ENCODE results near the gene SMURF2. TPM values are rescaled to one million over a fixed set of nuclear protein-coding genes. Genes with fewer than 3 reads are reported as not detected.
A peak's percentile ranks its signal among the peaks of the same experiment; 100 is the strongest.

Gene SMURF2
- total RNA-seq, 1 experiment from 2014 or later: 127 TPM

GRCh38 chr17:64506201-64506575 lies 155.9 kb downstream of the SMURF2 start, which contains the start of gene DDX5:
DDX5 (minus strand) TSS chr17:64506289; CDS start chr17:64506119, 170 bp downstream.
- H3K9me2 ChIP-seq (ENCODE audit: insufficient read depth): no peaks in the 10 kb centered on the region
- H3K4me3 ChIP-seq (replicated peaks in 1 of 2; ENCODE audit: low read depth in 1 of 2, low read length in 2 of 2): peak within 1 kb of the TSS; percentile 93 to 95
- POLR2A ChIA-PET: interaction anchor here (0.7 to 3.1 kb wide), 34 partner anchors 10 to 663 kb away, joined by 3 to 119 read pairs (median 4); partner anchors contain the start of genes POLG2 and SMARCD2
- peak within 1 kb of the TSS; percentile 90 for H3K27ac ChIP-seq (ENCODE audit: low read depth, low read length)
- BruUV-seq (replicated peaks): no TSS peak
- H3K4me2 ChIP-seq (ENCODE audit: low read length): peak within 1 kb of the TSS; percentile 87
- DNase-seq (ENCODE audit: low read depth, low spot score): peak; percentile 100
- no peaks in the 10 kb centered on the region for H3K9me3 ChIP-seq (ENCODE audit: control insufficient read depth in 1 of 2, insufficient read depth in 1 of 2, low read depth in 1 of 2, low read length in 2 of 2)
- peak; percentile 76 for ATAC-seq
- RAD21 ChIA-PET (ENCODE audit: low non-redundant PET in 1 of 2, low total read pairs in 2 of 2, uncharacterized antibody in 2 of 2, unreplicated experiment in 2 of 2): interaction anchor here (0.8 to 1.2 kb wide), 2 partner anchors 9 to 86 kb away, joined by 3 to 5 read pairs; partner anchors contain the start of gene POLG2 (in 1 of the 2)
- peaks cover 91% of the 10 kb centered on the region for H3K79me2 ChIP-seq (ENCODE audit: insufficient read depth, low read length)
- no peaks in the 10 kb centered on the region for H3K27me3 ChIP-seq (ENCODE audit: insufficient read depth, low read length)
- peaks cover 56 to 66% of the 10 kb centered on the region in 2 experiments for H3K36me3 ChIP-seq (ENCODE audit: control insufficient read depth in 1 of 2, insufficient read depth in 2 of 2, low read length in 2 of 2)
- CTCF ChIA-PET: interaction anchor here (0.9 to 2.3 kb wide), 6 partner anchors 9 to 224 kb away, joined by 4 to 14 read pairs (median 6); partner anchors contain the start of gene POLG2
- intact Hi-C loops (cut with micrococcal nuclease): loop anchor here (1.0 to 5.0 kb wide), 2 partner anchors 9 to 141 kb away; partner anchors contain the start of gene POLG2
- peaks cover 12 to 32% of the 10 kb centered on the region in 2 experiments for H3K4me1 ChIP-seq (ENCODE audit: control insufficient read depth in 1 of 2, insufficient read depth in 2 of 2, low read length in 2 of 2)
- peak within 1 kb of the TSS; percentile 99 for H3K9ac ChIP-seq (ENCODE audit: low read length)
- H2AFZ ChIP-seq (ENCODE audit: low read depth, low read length, poor library complexity, severe bottlenecking): peak within 1 kb of the TSS; percentile 34
- H4K20me1 ChIP-seq (ENCODE audit: insufficient read depth): peaks cover 55% of the 10 kb centered on the region; the same call in 1 of the 2 replicates
- TF ChIP-seq ZNF274 (IDR thresholded peaks at IDR 0.05; ENCODE audit: low read depth, low read length) (no peak), MAX (IDR thresholded peaks at IDR 0.05) (no peak), ELF1 (IDR thresholded peaks at IDR 0.05; ENCODE audit: borderline replicate concordance, low read depth) (no peak), REST (IDR thresholded peaks at IDR 0.05; ENCODE audit: low read depth) (no peak), ZBTB33 (IDR thresholded peaks at IDR 0.05; ENCODE audit: extremely low read depth, insufficient replicate concordance, low read length) (peak; percentile 57), JUND (IDR thresholded peaks at IDR 0.05) (peak; percentile 44), EGR1 (IDR thresholded peaks at IDR 0.05; ENCODE audit: low read depth) (peak; percentile 99), YY1 (IDR thresholded peaks at IDR 0.05; ENCODE audit: extremely low read depth, insufficient replicate concordance, low read depth, low read length) (peak; percentile 71), TCF7L2 (IDR thresholded peaks at IDR 0.05; ENCODE audit: borderline replicate concordance, extremely low read depth, insufficient read depth, insufficient read length) (peak; percentile 87), CEBPB (IDR thresholded peaks at IDR 0.05; ENCODE audit: low read depth) (no peak; the same call in 1 of the 2 replicates), SP1 (IDR thresholded peaks at IDR 0.05; ENCODE audit: low read depth) (no peak; the same call in 1 of the 2 replicates), SIN3A (IDR thresholded peaks at IDR 0.05; ENCODE audit: low read depth) (peak; percentile 99), EZH2phosphoT487 (IDR thresholded peaks at IDR 0.05; ENCODE audit: borderline replicate concordance) (no peak), ATF3 (IDR thresholded peaks at IDR 0.05) (no peak), CBX3 (IDR thresholded peaks at IDR 0.05; ENCODE audit: low read depth) (no peak), POLR2A (IDR thresholded peaks at IDR 0.05; ENCODE audit: borderline replicate concordance, extremely low read depth, insufficient read depth, insufficient read length) (peak; percentile 100), RAD21 (IDR thresholded peaks at IDR 0.05; ENCODE audit: low read depth) (no peak), CTCF (IDR thresholded peaks at IDR 0.05 in 2 of 3, conservative IDR thresholded peaks at IDR 0.05 in 1 of 3; ENCODE audit: borderline replicate concordance in 1 of 3, insufficient read depth in 1 of 3, low read depth in 2 of 3, low read length in 2 of 3) (no peak), SRF (IDR thresholded peaks at IDR 0.05; ENCODE audit: low read depth) (no peak), ZFX (IDR thresholded peaks at IDR 0.05) (no peak; the same call in 1 of the 2 replicates)

All from HCT116 (cell line).